ENCODE measurements around the gene HELZ. TPM values are rescaled to one million over a fixed set of nuclear protein-coding genes. Genes with fewer than 3 reads are reported as not detected.
A peak's percentile ranks its signal among the peaks of the same experiment; 100 is the strongest.
"Not testable (repeated sequence)": the region's sequence is repeated elsewhere in the genome, so short reads cannot be mapped to it uniquely, and the experiment has no call there.

Gene HELZ
- total RNA-seq, 1 donor from 2014 or later, result 14.8 TPM

DNA sequence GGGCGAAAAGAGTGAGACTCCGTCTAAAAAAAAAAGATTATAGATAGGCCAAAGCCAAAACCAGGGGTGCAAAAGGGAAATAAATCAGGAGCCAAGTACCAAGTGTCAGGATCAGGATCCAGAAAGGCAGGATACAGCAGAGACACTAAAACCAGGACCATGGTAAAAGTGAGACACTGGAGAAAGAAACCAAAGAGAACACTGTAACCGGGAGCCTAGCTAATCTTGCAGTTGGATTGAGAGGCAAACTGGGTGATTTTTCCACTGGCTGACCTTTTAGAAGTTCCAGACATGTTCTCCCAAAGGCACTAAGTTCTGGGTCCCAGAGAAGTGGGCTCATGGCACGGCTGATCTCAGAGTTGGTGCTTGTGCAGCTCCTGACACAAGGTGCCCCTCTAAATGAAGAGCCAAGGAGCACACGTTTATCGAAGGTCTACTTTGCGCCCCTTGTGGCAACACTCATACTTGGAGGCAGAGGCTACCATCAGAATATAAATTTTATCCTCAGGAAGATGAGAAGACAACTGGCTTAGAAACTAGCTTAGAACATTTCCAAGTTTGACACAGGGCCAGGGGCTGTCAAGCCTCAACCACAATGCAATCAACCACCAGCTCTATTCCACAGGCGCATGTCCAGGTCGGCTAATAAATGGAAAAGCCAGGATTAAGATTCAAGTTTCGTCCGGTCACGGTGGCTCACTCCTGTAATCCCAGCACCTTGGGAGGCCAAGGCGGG, 27.5 kb upstream of the HELZ start:
- no peaks in the 10 kb centered on the region for H3K36me3 ChIP-seq (ENCODE audit: control insufficient read depth, insufficient read depth, low read length)
- no peak for DNase-seq (ENCODE audit: low read depth)
- H3K4me3 ChIP-seq (ENCODE audit: low read depth, low read length), result no peak overlapping the region
- H3K27me3 ChIP-seq (ENCODE audit: control insufficient read depth, insufficient read depth, low read length), result no peaks in the 10 kb centered on the region
- TF ChIP-seq, protein P1, sequence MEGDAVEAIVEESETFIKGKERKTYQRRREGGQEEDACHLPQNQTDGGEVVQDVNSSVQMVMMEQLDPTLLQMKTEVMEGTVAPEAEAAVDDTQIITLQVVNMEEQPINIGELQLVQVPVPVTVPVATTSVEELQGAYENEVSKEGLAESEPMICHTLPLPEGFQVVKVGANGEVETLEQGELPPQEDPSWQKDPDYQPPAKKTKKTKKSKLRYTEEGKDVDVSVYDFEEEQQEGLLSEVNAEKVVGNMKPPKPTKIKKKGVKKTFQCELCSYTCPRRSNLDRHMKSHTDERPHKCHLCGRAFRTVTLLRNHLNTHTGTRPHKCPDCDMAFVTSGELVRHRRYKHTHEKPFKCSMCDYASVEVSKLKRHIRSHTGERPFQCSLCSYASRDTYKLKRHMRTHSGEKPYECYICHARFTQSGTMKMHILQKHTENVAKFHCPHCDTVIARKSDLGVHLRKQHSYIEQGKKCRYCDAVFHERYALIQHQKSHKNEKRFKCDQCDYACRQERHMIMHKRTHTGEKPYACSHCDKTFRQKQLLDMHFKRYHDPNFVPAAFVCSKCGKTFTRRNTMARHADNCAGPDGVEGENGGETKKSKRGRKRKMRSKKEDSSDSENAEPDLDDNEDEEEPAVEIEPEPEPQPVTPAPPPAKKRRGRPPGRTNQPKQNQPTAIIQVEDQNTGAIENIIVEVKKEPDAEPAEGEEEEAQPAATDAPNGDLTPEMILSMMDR (IDR thresholded peaks at IDR 0.05; ENCODE audit: insufficient read depth, low read length, poor library complexity, severe bottlenecking), result peak; percentile 25

- not testable (repeated sequence) for DNase-seq (ENCODE audit: low read depth); H3K4me3 ChIP-seq (ENCODE audit: low read depth, low read length); H3K27me3 ChIP-seq (ENCODE audit: control insufficient read depth, insufficient read depth, low read length); H3K36me3 ChIP-seq (ENCODE audit: control insufficient read depth, insufficient read depth, low read length)
Measured at GRCh38 chr17:67271187-67271586, 26.2 kb upstream of the HELZ start.

DNA sequence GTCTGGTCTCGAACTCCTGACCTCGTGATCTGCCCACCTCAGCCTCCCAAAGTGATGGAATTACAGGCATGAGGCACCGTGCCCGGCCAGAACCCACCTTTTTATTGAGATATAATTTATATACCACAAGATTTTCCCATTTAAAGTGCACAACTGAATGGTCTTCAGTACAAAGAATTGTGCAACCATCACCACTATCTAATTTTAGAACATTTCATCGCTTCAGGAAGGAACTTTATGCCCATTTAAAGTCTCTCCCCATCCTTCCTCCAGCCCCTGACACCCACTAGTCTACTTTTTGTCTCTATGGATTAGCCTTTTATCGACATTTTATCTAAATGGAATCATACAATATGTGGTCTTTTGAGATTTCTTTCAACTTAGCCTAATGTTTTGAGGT, 25.4 kb upstream of the HELZ start:
- H3K27me3 ChIP-seq (ENCODE audit: control insufficient read depth, insufficient read depth, low read length), result no peaks in the 10 kb centered on the region
- H3K36me3 ChIP-seq (ENCODE audit: control insufficient read depth, insufficient read depth, low read length), result no peaks in the 10 kb centered on the region
- DNase-seq (ENCODE audit: low read depth), result no peak
- TF ChIP-seq, protein P1 (IDR thresholded peaks at IDR 0.05; ENCODE audit: insufficient read depth, low read length, poor library complexity, severe bottlenecking), result no peak
- no peak overlapping the region for H3K4me3 ChIP-seq (ENCODE audit: low read depth, low read length)

- TF ChIP-seq, protein P1 (IDR thresholded peaks at IDR 0.05; ENCODE audit: insufficient read depth, low read length, poor library complexity, severe bottlenecking), result no peak
- Histone ChIP-seq H3K36me3 (ENCODE audit: control insufficient read depth, insufficient read depth, low read length) (no peaks in the 10 kb centered on the region), H3K4me3 (ENCODE audit: low read depth, low read length) (no peak overlapping the region), H3K27me3 (ENCODE audit: control insufficient read depth, insufficient read depth, low read length) (no peaks in the 10 kb centered on the region)
- no peak for DNase-seq (ENCODE audit: low read depth)
Measured at GRCh38 chr17:67266496-67266895, 21.5 kb upstream of the HELZ start.

GRCh38 chr17:67265436-67266019, 20.5 kb upstream of the HELZ start:
- no peaks in the 10 kb centered on the region for H3K27me3 ChIP-seq (ENCODE audit: control insufficient read depth, insufficient read depth, low read length)
- H3K4me3 ChIP-seq (ENCODE audit: low read depth, low read length), result no peak overlapping the region
- TF ChIP-seq, protein P1 (IDR thresholded peaks at IDR 0.05; ENCODE audit: insufficient read depth, low read length, poor library complexity, severe bottlenecking), result no peak
- no peaks in the 10 kb centered on the region for H3K36me3 ChIP-seq (ENCODE audit: control insufficient read depth, insufficient read depth, low read length)
- no peak for DNase-seq (ENCODE audit: low read depth)

- H3K27me3 ChIP-seq (ENCODE audit: control insufficient read depth, insufficient read depth, low read length), result no peaks in the 10 kb centered on the region
- TF ChIP-seq, protein P1 (IDR thresholded peaks at IDR 0.05; ENCODE audit: insufficient read depth, low read length, poor library complexity, severe bottlenecking), result no peak
- no peaks in the 10 kb centered on the region for H3K36me3 ChIP-seq (ENCODE audit: control insufficient read depth, insufficient read depth, low read length)
- H3K4me3 ChIP-seq (ENCODE audit: low read depth, low read length), result no peak overlapping the region
- no peak for DNase-seq (ENCODE audit: low read depth)
Measured at GRCh38 chr17:67262435-67263117, 17.6 kb upstream of the HELZ start.
